IMR-90 (cell line): ENCODE data around the gene MICU1. TPM values are rescaled to one million over a fixed set of nuclear protein-coding genes. Genes with fewer than 3 reads are reported as not detected.

Experiments
- ATAC-seq: fragments of 200-7000 bp; cut with Tn5 transposase; 2 replicates; pipeline ENCODE4 v1.9.1; 2020; ENCODE audit warnings: low read depth, mild to moderate bottlenecking, moderate library complexity
- BruUV-seq: library from RNA; stranded (reverse); fragments of 400-500 nt; replicated peaks from 2 replicates; lab custom pipeline; 2021; lab: Mats Ljungman, UMichigan
- CTCF ChIA-PET: fragments of 300-600 bp; formaldehyde crosslinking; extraction: SDS; loops from one replicate; lab custom pipeline; 2021; ENCODE audit warnings: antibody characterized with exemption; lab: Yijun Ruan, JAX
- POLR2A ChIA-PET: fragments of 300-600 bp; sonication (Branson Sonifier 250); formaldehyde crosslinking; loops from one replicate; lab custom pipeline; 2022; ENCODE audit warnings: antibody characterized with exemption; ENCODE audit not compliant: unreplicated experiment; lab: Charles Lee
- DNase-seq: peaks from one replicate; pipeline ENCODE4 v3.0.0; 2013
- H2AFZ ChIP-seq: replicated peaks from 2 replicates; pipeline ENCODE3; 2013; ENCODE audit warnings: low read length, mild to moderate bottlenecking; ENCODE audit not compliant: poor library complexity
- H2AK5ac ChIP-seq: 2 replicates; pipeline ENCODE4 v1.6.1; 2013; ENCODE audit warnings: low read depth, low read length, inconsistent platforms
- H2AK9ac ChIP-seq: replicated peaks from 2 replicates; pipeline ENCODE3; 2013; ENCODE audit warnings: mild to moderate bottlenecking, low read depth, low read length, moderate library complexity; ENCODE audit not compliant: poor library complexity
- H2BK120ac ChIP-seq: 2 replicates; pipeline ENCODE4 v1.6.1; 2013; ENCODE audit warnings: low read depth, low read length, inconsistent platforms
- H2BK15ac ChIP-seq: 3 replicates; pipeline ENCODE4 v1.6.1; 2013; ENCODE audit warnings: low read depth, low read length, inconsistent platforms
- H2BK20ac ChIP-seq: 2 replicates; pipeline ENCODE4 v1.6.1; 2013; ENCODE audit warnings: low read depth, mild to moderate bottlenecking, inconsistent platforms, low read length, moderate library complexity
- H2BK5ac ChIP-seq: 2 replicates; pipeline ENCODE4 v1.6.1; 2013; ENCODE audit warnings: mild to moderate bottlenecking, low read depth, low read length, inconsistent platforms; ENCODE audit not compliant: poor library complexity, severe bottlenecking
- H3K14ac ChIP-seq: replicated peaks from 2 replicates; pipeline ENCODE4 v1.6.1; 2013; ENCODE audit warnings: low read depth, low read length, inconsistent platforms
- H3K18ac ChIP-seq: 2 replicates; pipeline ENCODE4 v1.6.1; 2013; ENCODE audit warnings: low read depth, low read length, control low read depth
- H3K23ac ChIP-seq: 2 replicates; pipeline ENCODE4 v1.6.1; 2013; ENCODE audit warnings: low read depth, low read length, inconsistent platforms
- H3K27ac ChIP-seq: 2 replicates; pipeline ENCODE4 v1.5.1; 2013; ENCODE audit warnings: mild to moderate bottlenecking, control low read depth, low read length; ENCODE audit not compliant: insufficient read depth
- H3K27me3 ChIP-seq: 2 replicates; pipeline ENCODE4 v1.6.1; 2013; ENCODE audit warnings: low read length; ENCODE audit not compliant: control insufficient read depth, insufficient read depth
- H3K36me3 ChIP-seq: 2 replicates; pipeline ENCODE4 v1.6.1; 2013; ENCODE audit warnings: low read length, mixed read lengths; ENCODE audit not compliant: control insufficient read depth, insufficient read depth
- H3K4ac ChIP-seq: 2 replicates; pipeline ENCODE4 v1.6.1; 2013; ENCODE audit warnings: low read depth, low read length, inconsistent platforms
- H3K4me1 ChIP-seq: 2 replicates; pipeline ENCODE4 v1.6.1; 2013; ENCODE audit warnings: low read length, mixed read lengths; ENCODE audit not compliant: control insufficient read depth, insufficient read depth
- H3K4me2 ChIP-seq: 2 replicates; pipeline ENCODE4 v1.6.1; 2013; ENCODE audit warnings: low read depth, mild to moderate bottlenecking, control low read depth, low read length, moderate library complexity
- H3K4me3 ChIP-seq: 2 replicates; pipeline ENCODE4 v1.5.1; 2013; ENCODE audit warnings: low read depth, mild to moderate bottlenecking, control low read depth, low read length, moderate library complexity; ENCODE audit not compliant: insufficient read depth
- H3K56ac ChIP-seq: 2 replicates; pipeline ENCODE4 v1.6.1; 2013; ENCODE audit warnings: low read length, inconsistent platforms; ENCODE audit not compliant: insufficient read depth; ENCODE audit errors: extremely low read depth
- H3K79me1 ChIP-seq, 2 experiments: 2 replicates each; pipeline ENCODE4 v1.6.1; 2013; ENCODE audit warnings: low read length in 2 of 2, inconsistent platforms in 1 of 2, low read depth in 1 of 2
- H3K9ac ChIP-seq: 2 replicates; pipeline ENCODE4 v1.6.1; 2013; ENCODE audit warnings: low read depth, low read length, control low read depth
- H3K9me1 ChIP-seq: 2 replicates; pipeline ENCODE4 v1.6.1; 2013; ENCODE audit warnings: low read length, inconsistent platforms; ENCODE audit not compliant: insufficient read depth
- H3K9me3 ChIP-seq: 2 replicates; pipeline ENCODE4 v1.6.1; 2013; ENCODE audit warnings: low read length; ENCODE audit not compliant: control insufficient read depth, insufficient read depth
- H4K20me1 ChIP-seq: 2 replicates; pipeline ENCODE4 v1.6.1; 2013; ENCODE audit warnings: low read length, inconsistent platforms; ENCODE audit not compliant: insufficient read depth
- H4K5ac ChIP-seq: 2 replicates; pipeline ENCODE4 v1.6.1; 2013; ENCODE audit warnings: mild to moderate bottlenecking, low read depth, low read length, control low read depth
- H4K8ac ChIP-seq, 2 experiments: 2 replicates each; pipeline ENCODE4 v1.6.1; 2013; ENCODE audit warnings: low read depth in 2 of 2, low read length in 2 of 2, control low read depth in 1 of 2, inconsistent platforms in 1 of 2
- H4K91ac ChIP-seq: 2 replicates; pipeline ENCODE4 v1.6.1; 2013; ENCODE audit warnings: low read depth, low read length, inconsistent platforms; ENCODE audit not compliant: insufficient read depth
- BHLHE40 ChIP-seq: fragments of 150-350 bp; IDR thresholded peaks from 2 replicates; pipeline ENCODE4 v1.6.1; 2016; ENCODE audit warnings: mild to moderate bottlenecking, low read depth, low read length
- CEBPB ChIP-seq: IDR thresholded peaks from 2 replicates; pipeline ENCODE4 v1.6.1; 2012; ENCODE audit warnings: low read depth, low read length, improper control_type of control experiment
- CHD1 ChIP-seq: IDR thresholded peaks from 2 replicates; pipeline ENCODE4 v1.6.1; 2012; ENCODE audit warnings: low read depth, low read length, improper control_type of control experiment
- FOS ChIP-seq: fragments of 150-350 bp; IDR thresholded peaks from 2 replicates; pipeline ENCODE4 v1.6.1; 2016; ENCODE audit warnings: low read depth, low read length
- MAFK ChIP-seq: IDR thresholded peaks from 2 replicates; pipeline ENCODE4 v1.6.1; 2012; ENCODE audit warnings: low read depth, low read length, improper control_type of control experiment
- MXI1 ChIP-seq: IDR thresholded peaks from 2 replicates; pipeline ENCODE4 v1.6.1; 2012; ENCODE audit warnings: low read depth, mild to moderate bottlenecking, low read length, moderate library complexity, borderline replicate concordance
- NFE2L2 ChIP-seq: fragments of 150-350 bp; IDR thresholded peaks from 2 replicates; pipeline ENCODE4 v1.6.1; 2016; ENCODE audit warnings: low read depth, mild to moderate bottlenecking, low read length
- POLR2A ChIP-seq: IDR thresholded peaks from 2 replicates; pipeline ENCODE4 v1.6.1; 2012; ENCODE audit warnings: mild to moderate bottlenecking, low read depth, low read length
- RAD21 ChIP-seq: IDR thresholded peaks from 2 replicates; pipeline ENCODE4 v1.6.1; 2012; ENCODE audit warnings: low read length, improper control_type of control experiment
- RCOR1 ChIP-seq: IDR thresholded peaks from 2 replicates; pipeline ENCODE4 v1.6.1; 2012; ENCODE audit warnings: mild to moderate bottlenecking, low read length, improper control_type of control experiment; ENCODE audit not compliant: insufficient replicate concordance
- RFX5 ChIP-seq: IDR thresholded peaks from 2 replicates; pipeline ENCODE4 v1.8.0; 2012; ENCODE audit warnings: low read depth, mild to moderate bottlenecking, low read length, moderate library complexity
- SMC3 ChIP-seq: fragments of 150-350 bp; IDR thresholded peaks from 2 replicates; pipeline ENCODE4 v1.6.1; 2016; ENCODE audit warnings: low read depth, mild to moderate bottlenecking, antibody characterized with exemption, low read length, moderate library complexity
- dilution Hi-C: fragments of 300-500 bp; cut with HindIII; formaldehyde crosslinking; loops from one replicate; pipeline ENCODE4 v1.14.3; 2018; ENCODE audit warnings: low sequenced_read_pairs; ENCODE audit not compliant: unreplicated experiment
- in situ Hi-C: fragments of 300-500 bp; cut with MboI; formaldehyde crosslinking; loops from 3 replicates; pipeline ENCODE4 v1.14.3; 2019; ENCODE audit warnings: low sequenced_read_pairs, inconsistent platforms, mixed read lengths
- intact Hi-C: fragments of 100-400 bp; cut with micrococcal nuclease; formaldehyde crosslinking; loops from 2 replicates; pipeline ENCODE4 v1.10.0; 2022
- polyA plus RNA-seq, 3 experiments: library from polyadenylated mRNA; depleted of rRNA; stranded (reverse); fragments of >200 nt; gene quantifications; 2 replicates each; pipeline ENCODE4 v1.2.3, GENCODE V29; 2012; ENCODE audit warnings: low replicate concordance in 1 of 3
- total RNA-seq: library from RNA; depleted of rRNA; stranded (reverse); fragments of >200 nt; gene quantifications from 2 replicates; pipeline ENCODE4 v1.2.3, GENCODE V29; 2012
- TF ChIP-seq, protein P1 (sequence below): fragments of 150-350 bp; IDR thresholded peaks from 2 replicates; pipeline ENCODE4 v1.6.1; 2016; ENCODE audit warnings: low read depth, mild to moderate bottlenecking, low read length, moderate library complexity, borderline replicate concordance
- TF ChIP-seq, protein P2 (sequence below): conservative IDR thresholded peaks from 2 replicates; pipeline ENCODE4 v1.5.1; 2012; ENCODE audit warnings: mild to moderate bottlenecking, low read depth, low read length, improper control_type of control experiment
- TF ChIP-seq, protein P3 (sequence below): fragments of 150-350 bp; IDR thresholded peaks from 2 replicates; pipeline ENCODE4 v1.6.1; 2017; ENCODE audit warnings: mild to moderate bottlenecking, antibody characterized with exemption, low read length, low read depth

The MICU1 gene
- total and polyA plus RNA-seq, 2 of the 4 experiments (the other 2 are of a cell fraction): 43.6 to 44.7 TPM

DNA sequence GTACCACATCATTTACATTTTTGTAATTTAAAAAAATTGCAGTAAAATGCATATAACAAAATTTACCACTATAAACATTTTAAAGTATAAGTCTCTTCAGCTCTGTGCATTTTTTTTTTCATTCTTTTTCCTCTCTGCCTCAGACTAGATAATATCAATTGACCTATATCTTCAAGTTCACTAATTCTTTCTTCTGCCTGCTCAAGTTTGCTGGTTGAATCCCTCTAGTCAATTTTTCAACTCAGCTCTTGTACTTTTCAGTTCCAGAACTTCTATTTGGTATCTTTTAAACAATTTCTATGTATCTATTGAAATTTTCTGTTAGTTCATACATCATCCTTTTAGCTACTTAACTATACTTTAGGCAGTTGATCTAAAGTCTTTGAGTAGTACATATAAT lies 112.0 kb downstream of the MICU1 start:
- CTCF ChIA-PET: interaction anchor here (1.2 kb wide), 1 partner anchor 13 kb away, joined by 5 read pairs; no protein-coding TSS in a partner anchor
- Histone ChIP-seq H3K18ac (no peak overlapping the region), H2AK9ac (no peak overlapping the region), H3K36me3 (no peaks in the 10 kb centered on the region), H3K9me3 (no peaks in the 10 kb centered on the region), H3K4me1 (no peaks in the 10 kb centered on the region), H2BK5ac (no peak overlapping the region), H4K5ac (no peak overlapping the region), H2BK15ac (no peak overlapping the region), H2BK20ac (no peak overlapping the region), H4K91ac (no peak overlapping the region), H2BK120ac (no peak overlapping the region), H3K56ac (no peak overlapping the region), H3K9me1 (no peaks in the 10 kb centered on the region), H4K8ac (no peak overlapping the region), H3K4ac (no peak overlapping the region), H3K9ac (no peak overlapping the region), H2AFZ (no peak overlapping the region), H3K4me2 (no peak overlapping the region), H3K14ac (no peak overlapping the region), H2AK5ac (no peak overlapping the region), H3K27ac (no peak overlapping the region), H3K27me3 (no peaks in the 10 kb centered on the region), H3K79me1 (no peaks in the 10 kb centered on the region; a peak in 1 of 4 replicates), H3K4me3 (no peak overlapping the region), H4K20me1 (no peaks in the 10 kb centered on the region), H3K23ac (no peak overlapping the region)
- no TSS peak for BruUV-seq
- intact Hi-C loops: no loop called here
- TF ChIP-seq POLR2A (no peak), CEBPB (no peak), RAD21 (no peak), NFE2L2 (no peak), SMC3 (no peak), RCOR1 (no peak), MXI1 (no peak), MAFK (no peak), CHD1 (no peak), FOS (no peak), RFX5 (no peak), BHLHE40 (no peak)
- TF ChIP-seq, protein P1, sequence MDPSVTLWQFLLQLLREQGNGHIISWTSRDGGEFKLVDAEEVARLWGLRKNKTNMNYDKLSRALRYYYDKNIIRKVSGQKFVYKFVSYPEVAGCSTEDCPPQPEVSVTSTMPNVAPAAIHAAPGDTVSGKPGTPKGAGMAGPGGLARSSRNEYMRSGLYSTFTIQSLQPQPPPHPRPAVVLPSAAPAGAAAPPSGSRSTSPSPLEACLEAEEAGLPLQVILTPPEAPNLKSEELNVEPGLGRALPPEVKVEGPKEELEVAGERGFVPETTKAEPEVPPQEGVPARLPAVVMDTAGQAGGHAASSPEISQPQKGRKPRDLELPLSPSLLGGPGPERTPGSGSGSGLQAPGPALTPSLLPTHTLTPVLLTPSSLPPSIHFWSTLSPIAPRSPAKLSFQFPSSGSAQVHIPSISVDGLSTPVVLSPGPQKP: no peak
- TF ChIP-seq, protein P2, sequence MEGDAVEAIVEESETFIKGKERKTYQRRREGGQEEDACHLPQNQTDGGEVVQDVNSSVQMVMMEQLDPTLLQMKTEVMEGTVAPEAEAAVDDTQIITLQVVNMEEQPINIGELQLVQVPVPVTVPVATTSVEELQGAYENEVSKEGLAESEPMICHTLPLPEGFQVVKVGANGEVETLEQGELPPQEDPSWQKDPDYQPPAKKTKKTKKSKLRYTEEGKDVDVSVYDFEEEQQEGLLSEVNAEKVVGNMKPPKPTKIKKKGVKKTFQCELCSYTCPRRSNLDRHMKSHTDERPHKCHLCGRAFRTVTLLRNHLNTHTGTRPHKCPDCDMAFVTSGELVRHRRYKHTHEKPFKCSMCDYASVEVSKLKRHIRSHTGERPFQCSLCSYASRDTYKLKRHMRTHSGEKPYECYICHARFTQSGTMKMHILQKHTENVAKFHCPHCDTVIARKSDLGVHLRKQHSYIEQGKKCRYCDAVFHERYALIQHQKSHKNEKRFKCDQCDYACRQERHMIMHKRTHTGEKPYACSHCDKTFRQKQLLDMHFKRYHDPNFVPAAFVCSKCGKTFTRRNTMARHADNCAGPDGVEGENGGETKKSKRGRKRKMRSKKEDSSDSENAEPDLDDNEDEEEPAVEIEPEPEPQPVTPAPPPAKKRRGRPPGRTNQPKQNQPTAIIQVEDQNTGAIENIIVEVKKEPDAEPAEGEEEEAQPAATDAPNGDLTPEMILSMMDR: no peak
- TF ChIP-seq, protein P3, sequence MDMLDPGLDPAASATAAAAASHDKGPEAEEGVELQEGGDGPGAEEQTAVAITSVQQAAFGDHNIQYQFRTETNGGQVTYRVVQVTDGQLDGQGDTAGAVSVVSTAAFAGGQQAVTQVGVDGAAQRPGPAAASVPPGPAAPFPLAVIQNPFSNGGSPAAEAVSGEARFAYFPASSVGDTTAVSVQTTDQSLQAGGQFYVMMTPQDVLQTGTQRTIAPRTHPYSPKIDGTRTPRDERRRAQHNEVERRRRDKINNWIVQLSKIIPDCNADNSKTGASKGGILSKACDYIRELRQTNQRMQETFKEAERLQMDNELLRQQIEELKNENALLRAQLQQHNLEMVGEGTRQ: no peak
- DNase-seq: no peak
- dilution Hi-C loops: no loop called here
- in situ Hi-C loops: no loop called here
- ATAC-seq: no peak
- POLR2A ChIA-PET: no interaction called here
